ENCODE measurements around the gene CCDC85A.

Gene CCDC85A

GRCh38 chr2:56170988-56171387 is 12.8 kb upstream of the CCDC85A start:
- no peak overlapping the region for H3K4me3 ChIP-seq (ENCODE audit: low read length)
- no peak overlapping the region for H3K27ac ChIP-seq (ENCODE audit: low read length)
- no peaks in the 10 kb centered on the region for H3K9me3 ChIP-seq (replicated peaks; ENCODE audit: insufficient read depth, low read length)
- H3K9ac ChIP-seq (ENCODE audit: low read length), result no peak overlapping the region
- H3K4me2 ChIP-seq (ENCODE audit: low read depth, low read length), result no peak overlapping the region
- no peaks in the 10 kb centered on the region for H3K4me1 ChIP-seq (ENCODE audit: low read length)
- no peaks in the 10 kb centered on the region for H4K20me1 ChIP-seq (ENCODE audit: insufficient read depth, low read length)
- no peaks in the 10 kb centered on the region for H3K36me3 ChIP-seq (replicated peaks; ENCODE audit: insufficient read depth, low read length)
- H3F3A ChIP-seq (ENCODE audit: insufficient read depth, low read length), result no peaks in the 10 kb centered on the region
- no peak for DNase-seq
- H3K27me3 ChIP-seq (replicated peaks; ENCODE audit: insufficient read depth, low read length), result no peaks in the 10 kb centered on the region
- H3K9me2 ChIP-seq (replicated peaks; ENCODE audit: insufficient read depth, low read length), result no peaks in the 10 kb centered on the region
- TF ChIP-seq CTCF (IDR thresholded peaks at IDR 0.05; ENCODE audit: low read length) (no peak), EZH2 (optimal IDR thresholded peaks at IDR 0.05; ENCODE audit: low read depth, low read length) (no peak), EZH2phosphoT487 (IDR thresholded peaks at IDR 0.05; ENCODE audit: low read length) (no peak)
- no peak overlapping the region for H2AFZ ChIP-seq (ENCODE audit: low read length)
- no peaks in the 10 kb centered on the region for H3K79me2 ChIP-seq (ENCODE audit: low read length)

- H3K4me1 ChIP-seq (ENCODE audit: low read length), result no peaks in the 10 kb centered on the region
- DNase-seq, result no peak
- no peaks in the 10 kb centered on the region for H4K20me1 ChIP-seq (ENCODE audit: insufficient read depth, low read length)
- TF ChIP-seq CTCF (IDR thresholded peaks at IDR 0.05; ENCODE audit: low read length) (no peak), EZH2 (optimal IDR thresholded peaks at IDR 0.05; ENCODE audit: low read depth, low read length) (no peak), EZH2phosphoT487 (IDR thresholded peaks at IDR 0.05; ENCODE audit: low read length) (no peak)
- H3K79me2 ChIP-seq (ENCODE audit: low read length), result no peaks in the 10 kb centered on the region
- no peak overlapping the region for H3K27ac ChIP-seq (ENCODE audit: low read length)
- H3F3A ChIP-seq (ENCODE audit: insufficient read depth, low read length), result no peaks in the 10 kb centered on the region
- H2AFZ ChIP-seq (ENCODE audit: low read length), result no peak overlapping the region
- H3K4me2 ChIP-seq (ENCODE audit: low read depth, low read length), result no peak overlapping the region
- no peaks in the 10 kb centered on the region for H3K27me3 ChIP-seq (replicated peaks; ENCODE audit: insufficient read depth, low read length)
- no peak overlapping the region for H3K4me3 ChIP-seq (ENCODE audit: low read length)
- H3K9me3 ChIP-seq (replicated peaks; ENCODE audit: insufficient read depth, low read length), result no peaks in the 10 kb centered on the region
- H3K36me3 ChIP-seq (replicated peaks; ENCODE audit: insufficient read depth, low read length), result no peaks in the 10 kb centered on the region
- H3K9me2 ChIP-seq (replicated peaks; ENCODE audit: insufficient read depth, low read length), result no peaks in the 10 kb centered on the region
- no peak overlapping the region for H3K9ac ChIP-seq (ENCODE audit: low read length)
Observed at GRCh38 chr2:56175779-56176178, 8.0 kb upstream of the CCDC85A start.

- H3K9me3 ChIP-seq (replicated peaks; ENCODE audit: insufficient read depth, low read length), result no peaks in the 10 kb centered on the region
- no peaks in the 10 kb centered on the region for H4K20me1 ChIP-seq (ENCODE audit: insufficient read depth, low read length)
- peak; percentile 13 for DNase-seq
- no peak overlapping the region for H3K4me3 ChIP-seq (ENCODE audit: low read length)
- no peak overlapping the region for H3K4me2 ChIP-seq (ENCODE audit: low read depth, low read length)
- H3K79me2 ChIP-seq (ENCODE audit: low read length), result no peaks in the 10 kb centered on the region
- no peaks in the 10 kb centered on the region for H3F3A ChIP-seq (ENCODE audit: insufficient read depth, low read length)
- no peak overlapping the region for H3K9ac ChIP-seq (ENCODE audit: low read length)
- no peak for TF ChIP-seq EZH2 (optimal IDR thresholded peaks at IDR 0.05; ENCODE audit: low read depth, low read length)
- TF ChIP-seq CTCF (IDR thresholded peaks at IDR 0.05; ENCODE audit: low read length), result no peak
- TF ChIP-seq EZH2phosphoT487 (IDR thresholded peaks at IDR 0.05; ENCODE audit: low read length), result no peak
- no peaks in the 10 kb centered on the region for H3K9me2 ChIP-seq (replicated peaks; ENCODE audit: insufficient read depth, low read length)
- no peak overlapping the region for H2AFZ ChIP-seq (ENCODE audit: low read length)
- H3K36me3 ChIP-seq (replicated peaks; ENCODE audit: insufficient read depth, low read length), result no peaks in the 10 kb centered on the region
- H3K4me1 ChIP-seq (ENCODE audit: low read length), result no peaks in the 10 kb centered on the region
- no peak overlapping the region for H3K27ac ChIP-seq (ENCODE audit: low read length)
- no peaks in the 10 kb centered on the region for H3K27me3 ChIP-seq (replicated peaks; ENCODE audit: insufficient read depth, low read length)
Observed at GRCh38 chr2:56177420-56178220, 6.2 kb upstream of the CCDC85A start.

Data from MM.1S (cell line).